Measurements from ENCODE around the gene SCN10A.

DNA sequence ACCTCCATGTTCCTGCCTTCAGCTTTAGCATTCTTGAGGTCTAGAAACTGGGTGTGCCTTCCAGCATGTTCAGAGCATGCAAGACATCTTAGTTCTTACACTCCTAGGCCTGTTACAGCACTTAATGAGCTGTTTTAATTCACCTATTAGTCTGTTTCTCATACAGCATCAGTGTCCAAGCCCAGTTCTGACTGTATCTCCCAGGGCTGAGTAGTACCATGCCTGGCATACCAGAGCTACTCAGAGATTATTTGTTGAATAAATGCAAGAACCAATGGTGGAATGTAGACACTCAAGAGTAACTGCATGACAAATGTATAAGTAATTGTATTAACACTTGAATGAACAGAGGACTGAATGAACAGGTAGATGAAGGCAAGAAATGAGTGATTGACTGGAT lies 104.7 kb downstream of the SCN10A start:
- TF ChIP-seq, protein P1, sequence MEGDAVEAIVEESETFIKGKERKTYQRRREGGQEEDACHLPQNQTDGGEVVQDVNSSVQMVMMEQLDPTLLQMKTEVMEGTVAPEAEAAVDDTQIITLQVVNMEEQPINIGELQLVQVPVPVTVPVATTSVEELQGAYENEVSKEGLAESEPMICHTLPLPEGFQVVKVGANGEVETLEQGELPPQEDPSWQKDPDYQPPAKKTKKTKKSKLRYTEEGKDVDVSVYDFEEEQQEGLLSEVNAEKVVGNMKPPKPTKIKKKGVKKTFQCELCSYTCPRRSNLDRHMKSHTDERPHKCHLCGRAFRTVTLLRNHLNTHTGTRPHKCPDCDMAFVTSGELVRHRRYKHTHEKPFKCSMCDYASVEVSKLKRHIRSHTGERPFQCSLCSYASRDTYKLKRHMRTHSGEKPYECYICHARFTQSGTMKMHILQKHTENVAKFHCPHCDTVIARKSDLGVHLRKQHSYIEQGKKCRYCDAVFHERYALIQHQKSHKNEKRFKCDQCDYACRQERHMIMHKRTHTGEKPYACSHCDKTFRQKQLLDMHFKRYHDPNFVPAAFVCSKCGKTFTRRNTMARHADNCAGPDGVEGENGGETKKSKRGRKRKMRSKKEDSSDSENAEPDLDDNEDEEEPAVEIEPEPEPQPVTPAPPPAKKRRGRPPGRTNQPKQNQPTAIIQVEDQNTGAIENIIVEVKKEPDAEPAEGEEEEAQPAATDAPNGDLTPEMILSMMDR (IDR thresholded peaks at IDR 0.05): no peak
- TF ChIP-seq SREBF2 (IDR thresholded peaks at IDR 0.05): no peak
- TF ChIP-seq JUNB (IDR thresholded peaks at IDR 0.05): no peak
- no peak for TF ChIP-seq HDAC2 (IDR thresholded peaks at IDR 0.05)
- TF ChIP-seq POLR2A (IDR thresholded peaks at IDR 0.05; ENCODE audit: low read length): no peak
- TF ChIP-seq JUN (IDR thresholded peaks at IDR 0.05): no peak
- no peak for TF ChIP-seq CHD4 (IDR thresholded peaks at IDR 0.05; ENCODE audit: borderline replicate concordance)
- TF ChIP-seq, protein P2, sequence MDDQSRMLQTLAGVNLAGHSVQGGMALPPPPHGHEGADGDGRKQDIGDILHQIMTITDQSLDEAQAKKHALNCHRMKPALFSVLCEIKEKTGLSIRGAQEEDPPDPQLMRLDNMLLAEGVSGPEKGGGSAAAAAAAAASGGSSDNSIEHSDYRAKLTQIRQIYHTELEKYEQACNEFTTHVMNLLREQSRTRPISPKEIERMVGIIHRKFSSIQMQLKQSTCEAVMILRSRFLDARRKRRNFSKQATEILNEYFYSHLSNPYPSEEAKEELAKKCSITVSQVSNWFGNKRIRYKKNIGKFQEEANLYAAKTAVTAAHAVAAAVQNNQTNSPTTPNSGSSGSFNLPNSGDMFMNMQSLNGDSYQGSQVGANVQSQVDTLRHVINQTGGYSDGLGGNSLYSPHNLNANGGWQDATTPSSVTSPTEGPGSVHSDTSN (IDR thresholded peaks at IDR 0.05): no peak
- no peak for TF ChIP-seq EP300 (IDR thresholded peaks at IDR 0.05)
- no peak for TF ChIP-seq SMC3 (IDR thresholded peaks at IDR 0.05)
- no peak for TF ChIP-seq MAZ (IDR thresholded peaks at IDR 0.05; ENCODE audit: borderline replicate concordance, low read depth, low read length)
- TF ChIP-seq POLR2AphosphoS2 (conservative IDR thresholded peaks at IDR 0.05; ENCODE audit: low read length): no peak
- no peak for TF ChIP-seq RNF2 (IDR thresholded peaks at IDR 0.05; ENCODE audit: borderline replicate concordance, low read depth)
- TF ChIP-seq MAFK (IDR thresholded peaks at IDR 0.05; ENCODE audit: partially characterized antibody): no peak

Measured in A549 (cell line).